Breast epithelium (tissue), 3 donors: ENCODE data around the gene MMP11.

Source experiments
- CTCF ChIP-seq, 3 donors: fragments of 450-650 bp; IDR thresholded peaks; one replicate each; pipeline ENCODE4 v1.5.1; 2016 to 2017; ENCODE audit warnings: antibody characterized with exemption in 3 of 3, mild to moderate bottlenecking in 3 of 3, moderate library complexity in 3 of 3
- POLR2A ChIP-seq: fragments of 450-650 bp; IDR thresholded peaks from one replicate; pipeline ENCODE4 v1.6.1; 2016; ENCODE audit warnings: antibody characterized with exemption, mild to moderate bottlenecking, moderate library complexity

GRCh38 chr22:23774114-23774921 lies 1.7 kb downstream of the MMP11 start:
- TF ChIP-seq CTCF (IDR thresholded peaks at IDR 0.05) (no peak), POLR2A (no peak)
